Cardiac atrium fibroblast (primary cell): Measurements from ENCODE around the gene TAS2R19. TPM values are rescaled to one million over a fixed set of nuclear protein-coding genes. Genes with fewer than 3 reads are reported as not detected.

Experiments used
- total RNA-seq: library from RNA; depleted of rRNA; stranded (reverse); fragments of >200 nt; gene quantifications from 2 replicates; pipeline ENCODE4 v1.2.3, GENCODE V29; 2015

The TAS2R19 gene
- total RNA-seq: 0.49 TPM in 1 of 2 replicates, not detected in the other

GRCh38 chr12:11022520-11022919, at the start of gene TAS2R19:
TAS2R19 (minus strand) TSS chr12:11022620; CDS start chr12:11022571, 49 bp downstream.

GRCh38 chr12:11062194-11062593, 39.8 kb upstream of the TAS2R19 start, which contains the start of gene TAS2R46:
TAS2R46 (minus strand) TSS chr12:11062294; CDS start chr12:11062294, 0 bp downstream.

GRCh38 chr12:11031307-11031706, 8.9 kb upstream of the TAS2R19 start, which contains the start of gene TAS2R31:
TAS2R31 (minus strand) TSS chr12:11031407; CDS start chr12:11031335, 72 bp downstream.

GRCh38 chr12:10998204-10998603, 24.2 kb downstream of the TAS2R19 start, which contains the start of gene TAS2R20:
TAS2R20 (minus strand) TSS chr12:10998304; CDS start chr12:10997875, 429 bp downstream.

GRCh38 chr12:10986812-10987211, 35.6 kb downstream of the TAS2R19 start, which contains the start of gene TAS2R50:
TAS2R50 (minus strand) TSS chr12:10986912; CDS start chr12:10986860, 52 bp downstream.

Other genes starting within 250 kb of the TAS2R19 start
- not detected in 2 replicates for gene TAS2R7, start 220.0 kb downstream of the TAS2R19 start, total RNA-seq
- gene TAS2R8, start 215.3 kb downstream of the TAS2R19 start, total RNA-seq: not detected in 2 replicates
- gene TAS2R9, start 212.5 kb downstream of the TAS2R19 start, total RNA-seq: not detected in 2 replicates
- 0.36 TPM in 1 of 2 replicates, not detected in the other for gene TAS2R10, start 196.3 kb downstream of the TAS2R19 start, total RNA-seq
- not detected in 2 replicates for gene PRR4, start 173.1 kb downstream of the TAS2R19 start, total RNA-seq
- gene PRH1, start 138.4 kb downstream of the TAS2R19 start, total RNA-seq: 2.1 and 2.9 TPM in 2 replicates
- not detected in 2 replicates for gene TAS2R13, start 113.1 kb downstream of the TAS2R19 start, total RNA-seq
- not detected in 2 replicates for gene PRH2, start 93.4 kb downstream of the TAS2R19 start, total RNA-seq
- gene TAS2R14, start 83.4 kb downstream of the TAS2R19 start, total RNA-seq: 0.54 and 1.8 TPM in 2 replicates
- gene TAS2R50, start 35.7 kb downstream of the TAS2R19 start, total RNA-seq: 0.49 TPM in 1 of 2 replicates, not detected in the other
- 0.18 and 0.32 TPM in 2 replicates for gene TAS2R20, start 24.3 kb downstream of the TAS2R19 start, total RNA-seq
- 0.54 and 0.81 TPM in 2 replicates for gene TAS2R31, start 8.8 kb upstream of the TAS2R19 start, total RNA-seq
- 0.72 TPM in 1 of 2 replicates, not detected in the other for gene TAS2R46, start 39.7 kb upstream of the TAS2R19 start, total RNA-seq
- gene TAS2R43, start 69.7 kb upstream of the TAS2R19 start, total RNA-seq: not detected in 2 replicates
- gene TAS2R30, start 112.0 kb upstream of the TAS2R19 start, total RNA-seq: 0.49 and 1.3 TPM in 2 replicates
- gene SMIM10L1, start 148.6 kb upstream of the TAS2R19 start, total RNA-seq: 7.3 and 7.6 TPM in 2 replicates
- not detected in 2 replicates for gene TAS2R42, start 164.3 kb upstream of the TAS2R19 start, total RNA-seq
- gene PRB3, start 247.1 kb upstream of the TAS2R19 start, total RNA-seq: not detected in 2 replicates